NCI-H2107 (cell line): ENCODE measurements around the gene DAZAP1.
"Not testable (repeated sequence)": the region's sequence is repeated elsewhere in the genome, so short reads cannot be mapped to it uniquely, and the experiment has no call there.

Source experiments
- DNase-seq: peaks from one replicate; lab custom pipeline; 2025; lab: John Stamatoyannopoulos, UW

The DAZAP1 gene

DNA sequence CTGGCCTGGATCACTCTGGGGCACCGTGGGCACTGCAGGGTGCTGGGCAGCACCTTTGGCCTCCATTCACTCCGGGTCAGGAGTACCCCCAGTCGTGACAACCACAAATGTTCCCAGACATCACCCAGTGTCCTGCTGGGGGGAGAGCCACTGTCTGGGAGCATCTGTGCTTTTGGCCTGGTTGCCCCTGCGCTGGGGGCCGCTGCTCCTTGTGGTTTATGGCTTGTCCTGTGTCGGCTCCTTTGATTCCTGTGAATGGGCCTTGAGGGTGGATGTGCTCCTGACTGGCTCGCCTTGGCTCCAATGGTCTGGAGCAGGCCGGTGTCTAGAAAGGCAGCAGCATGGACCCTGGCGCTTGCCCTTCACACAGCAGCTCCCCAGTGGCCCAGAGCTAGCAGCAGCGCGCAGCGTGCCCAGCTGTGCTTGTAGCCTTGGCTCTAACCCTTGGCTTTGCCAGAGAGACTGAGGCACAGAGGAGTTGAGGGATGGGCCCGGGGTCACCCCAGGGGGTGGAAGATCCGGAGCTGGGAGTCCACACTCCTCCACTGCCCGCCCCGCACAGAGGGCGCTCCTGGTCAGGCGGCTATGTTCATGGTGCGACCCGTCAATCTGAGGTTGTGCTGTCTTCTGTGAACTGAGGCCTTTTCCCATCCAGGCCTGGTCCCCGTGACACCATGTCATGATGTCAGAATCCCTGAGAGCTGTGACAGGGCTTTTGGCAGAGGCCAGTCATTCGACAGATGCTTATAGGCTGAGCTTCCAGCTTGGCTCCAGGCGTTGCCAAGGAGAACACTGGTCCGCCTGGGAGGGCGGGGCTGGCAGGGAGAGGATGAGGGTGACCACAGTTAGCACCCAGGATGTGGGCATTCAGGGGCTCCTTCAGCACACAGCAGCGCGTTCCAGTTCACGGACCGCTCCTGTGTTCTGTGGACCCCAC lies 4.1 kb downstream of the DAZAP1 start:
- no peak for DNase-seq

DNA sequence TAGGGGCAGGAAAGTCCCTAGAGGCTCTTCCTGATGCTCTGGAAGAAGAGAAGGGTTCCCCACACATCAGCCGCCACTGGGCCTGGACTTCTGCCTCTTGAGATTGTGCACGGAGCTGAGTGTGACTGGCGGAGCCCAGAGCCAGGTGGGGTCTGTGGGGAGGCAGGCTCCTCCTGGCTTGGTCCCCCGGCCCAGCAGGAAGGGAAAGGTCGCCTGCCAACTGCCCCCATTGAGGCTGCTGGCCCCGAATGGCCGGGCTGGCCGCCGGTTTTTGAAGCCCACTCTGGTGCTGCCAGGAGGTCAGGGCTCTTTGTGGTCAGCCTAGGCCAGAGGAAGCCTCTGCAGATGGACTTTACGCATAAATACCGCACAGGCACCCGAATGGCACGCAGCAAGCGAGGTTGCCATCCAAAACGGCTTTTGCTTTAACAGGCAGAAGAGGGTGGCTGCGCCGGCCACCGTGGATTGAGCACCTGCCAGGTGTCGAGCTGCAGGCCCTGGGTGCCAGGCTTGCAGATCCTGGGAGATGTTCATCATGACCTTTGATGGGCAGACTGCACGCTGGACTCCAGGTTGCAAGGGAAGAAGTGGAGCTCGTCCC lies 5.0 kb downstream of the DAZAP1 start:
- DNase-seq, result no peak

GRCh38 chr19:1412995-1413800 lies 5.8 kb downstream of the DAZAP1 start:
- no peak for DNase-seq

DNA sequence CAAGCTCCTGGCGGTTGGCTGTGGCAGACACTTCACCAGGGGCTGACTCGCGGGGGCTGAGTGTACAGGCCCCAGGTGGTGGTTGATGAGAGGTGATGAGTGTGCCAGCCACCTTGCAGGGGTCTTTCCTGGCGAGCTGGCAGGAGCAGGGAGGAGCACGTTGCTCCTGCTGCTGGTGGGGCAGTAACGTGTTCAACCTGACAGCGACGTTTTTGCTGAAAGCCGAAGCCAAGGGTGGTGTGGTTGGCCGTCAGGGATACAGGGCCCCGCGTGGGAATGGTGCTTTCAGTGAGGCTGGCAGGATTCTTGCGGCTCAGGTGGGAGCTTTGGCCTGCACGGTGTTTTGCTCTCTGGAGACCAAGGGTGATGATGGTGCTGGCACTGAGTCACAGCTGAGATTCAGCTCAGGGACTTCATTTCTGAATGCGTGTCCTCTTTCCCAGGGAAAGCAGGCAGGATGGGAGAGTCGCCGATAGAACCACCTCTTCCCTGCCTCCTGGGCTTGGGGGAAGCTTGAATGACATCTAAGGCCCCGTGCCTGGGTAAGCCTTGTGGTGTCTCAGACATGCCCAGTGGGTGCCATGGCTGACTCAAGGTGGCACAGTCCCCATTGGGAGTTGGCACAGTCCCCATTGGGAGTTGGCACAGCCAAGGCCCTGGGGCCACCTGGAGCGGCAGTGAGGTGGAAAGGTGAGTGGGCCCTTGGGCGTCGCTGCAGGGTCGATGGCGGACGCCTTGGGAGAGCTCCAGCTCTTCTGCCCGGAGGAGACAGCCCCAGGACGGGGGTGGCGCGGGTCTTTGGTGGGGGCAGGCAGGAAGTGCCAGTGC lies 8.8 kb downstream of the DAZAP1 start:
- no peak for DNase-seq

DNA sequence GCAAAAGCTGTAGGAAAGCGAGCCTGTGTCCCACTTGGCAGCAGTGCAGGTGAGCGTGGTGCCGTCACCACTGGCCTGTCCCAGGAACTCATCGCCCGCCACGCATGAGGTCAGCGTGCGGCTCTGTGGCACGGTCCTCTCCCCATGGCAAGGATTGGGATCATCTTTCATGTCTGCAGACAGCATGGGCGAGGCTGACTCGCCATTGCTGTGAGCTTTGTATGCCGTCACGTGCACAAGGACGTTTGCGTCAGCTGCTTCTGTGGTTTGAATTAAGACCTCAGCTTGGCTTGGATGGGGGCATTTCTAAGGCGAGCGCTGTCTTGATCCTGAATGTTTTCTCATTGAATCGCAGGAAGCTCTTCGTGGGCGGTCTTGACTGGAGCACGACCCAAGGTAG lies 9.8 kb downstream of the DAZAP1 start:
- DNase-seq, result no peak

- DNase-seq, result no peak
These were observed 10.5 kb downstream of the DAZAP1 start for GRCh38 chr19:1417681-1418495.

- no peak for DNase-seq
These were observed 11.1 kb downstream of the DAZAP1 start for GRCh38 chr19:1418496-1418775.

- DNase-seq, result no peak
These were observed 11.8 kb downstream of the DAZAP1 start for GRCh38 chr19:1418951-1419738.

- not testable (repeated sequence) for DNase-seq
These were observed 12.7 kb downstream of the DAZAP1 start for GRCh38 chr19:1420085-1420484.

- DNase-seq, result no peak
These were observed 13.2 kb downstream of the DAZAP1 start for GRCh38 chr19:1420590-1420989.

- no peak for DNase-seq
These were observed 14.0 kb downstream of the DAZAP1 start for GRCh38 chr19:1421218-1421957.

DNA sequence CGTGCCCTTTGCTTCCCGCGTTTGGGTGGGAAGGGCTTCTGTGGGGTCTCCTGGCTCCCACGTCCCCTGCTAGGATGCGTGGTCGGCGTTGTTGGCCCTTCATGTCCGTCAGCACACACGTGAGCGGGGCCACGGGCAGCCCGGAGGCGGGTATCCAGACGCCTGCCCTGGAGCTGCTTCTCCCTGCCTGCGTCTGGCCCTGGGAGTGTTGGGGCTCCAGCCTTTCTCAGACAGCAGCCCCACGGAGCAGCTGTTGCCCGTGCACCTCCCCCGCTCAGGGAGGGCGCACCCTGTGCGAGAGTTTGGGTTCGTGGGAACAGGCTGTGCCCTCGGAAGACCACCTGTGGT lies 14.5 kb downstream of the DAZAP1 start:
- DNase-seq, result no peak

DNA sequence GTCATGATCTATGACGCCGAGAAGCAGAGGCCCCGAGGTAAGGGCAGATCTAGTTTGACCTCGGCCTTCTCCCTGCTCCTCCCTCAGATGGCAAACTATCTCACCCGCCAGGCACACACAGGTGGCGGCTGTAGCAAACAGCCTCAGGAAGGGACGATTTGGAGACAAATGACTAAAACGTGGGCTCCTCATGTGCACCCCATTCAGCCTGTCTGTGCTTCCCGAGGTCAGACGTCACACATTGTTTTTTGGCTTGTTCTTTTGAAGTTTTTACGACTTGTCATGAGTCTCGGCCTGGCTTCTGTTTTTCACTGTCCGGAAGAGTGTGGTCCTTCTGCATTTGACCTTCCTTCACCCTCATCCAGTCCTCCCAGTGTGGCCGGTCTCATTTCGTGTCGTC lies 15.0 kb downstream of the DAZAP1 start:
- no peak for DNase-seq

GRCh38 chr19:1422943-1423342 lies 15.6 kb downstream of the DAZAP1 start:
- no peak for DNase-seq

GRCh38 chr19:1423436-1424191 lies 16.2 kb downstream of the DAZAP1 start:
- no peak for DNase-seq

DNA sequence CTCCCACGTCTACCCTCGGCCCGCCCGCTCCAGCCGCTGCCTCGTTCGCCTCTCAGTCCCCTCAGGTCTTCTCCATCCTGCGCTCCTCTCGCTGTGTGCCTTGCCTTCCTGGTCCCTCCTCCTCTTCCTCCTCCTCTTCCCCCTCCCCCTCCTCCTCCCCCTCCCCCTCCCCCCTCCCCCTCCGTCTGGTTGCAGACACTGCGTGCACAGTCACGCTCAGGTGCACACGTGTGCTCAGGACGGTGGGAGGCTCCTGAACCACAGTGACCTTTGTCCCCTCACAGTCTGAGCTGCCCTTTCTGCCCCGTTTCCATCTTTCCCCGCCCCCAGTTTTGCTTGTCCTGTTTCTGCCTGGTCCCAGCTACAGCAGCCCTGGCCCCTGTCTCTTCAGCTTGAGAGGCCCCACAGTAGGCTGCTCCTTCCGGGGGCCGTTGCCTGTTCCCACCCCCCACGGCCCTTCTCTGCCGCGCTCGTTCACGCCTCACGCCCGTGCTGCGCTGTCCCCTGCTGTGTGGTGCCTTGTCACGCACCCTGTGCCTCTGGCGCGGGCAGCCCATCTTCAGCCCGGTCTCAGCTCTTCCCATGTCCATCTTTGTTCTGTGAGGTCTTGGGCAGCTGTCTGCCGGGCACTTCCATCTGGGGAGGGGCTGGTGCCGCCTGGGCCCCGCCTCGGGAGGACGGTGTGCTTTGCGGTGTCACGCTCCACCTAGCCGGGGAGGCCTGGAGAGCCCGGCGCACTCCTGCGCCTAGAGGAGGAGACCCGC lies 17.0 kb downstream of the DAZAP1 start:
- no peak for DNase-seq

GRCh38 chr19:1425102-1425837 lies 17.9 kb downstream of the DAZAP1 start:
- no peak for DNase-seq
